GM12801 (cell line): Measurements from ENCODE around the gene IGFBP4.

Experiments
- CTCF ChIP-seq: IDR thresholded peaks from one replicate; pipeline ENCODE4 v1.5.1; 2011; ENCODE audit warnings: control low read depth; ENCODE audit not compliant: insufficient read length; ENCODE audit errors: extremely low read depth

Gene IGFBP4

GRCh38 chr17:40443196-40443987, at the start of gene IGFBP4:
IGFBP4 (plus strand) TSS chr17:40443450; CDS start chr17:40443736, 286 bp downstream.
- TF ChIP-seq CTCF = no peak

- no peak for TF ChIP-seq CTCF
Observed at GRCh38 chr17:40399185-40399584, 44.1 kb upstream of the IGFBP4 start.

- TF ChIP-seq CTCF = no peak
Observed at GRCh38 chr17:40402668-40403067, 40.6 kb upstream of the IGFBP4 start.

GRCh38 chr17:40404003-40404402, 39.2 kb upstream of the IGFBP4 start:
- TF ChIP-seq CTCF = no peak

- no peak for TF ChIP-seq CTCF
Observed at GRCh38 chr17:40407460-40407859, 35.8 kb upstream of the IGFBP4 start.

- TF ChIP-seq CTCF = no peak
Observed at GRCh38 chr17:40410082-40410481, 33.2 kb upstream of the IGFBP4 start.

- TF ChIP-seq CTCF = no peak
Observed at GRCh38 chr17:40411821-40412220, 31.4 kb upstream of the IGFBP4 start.
